CD4-positive, alpha-beta T cell treated with Interleukin-21 for 1 hour (primary cell): Measurements from ENCODE around the gene PRKCA.
"Not testable (repeated sequence)": the region's sequence is repeated elsewhere in the genome, so short reads cannot be mapped to it uniquely, and the experiment has no call there.

ENCODE experiments used
- DNase-seq: peaks from one replicate; pipeline ENCODE4 v3.0.0-alpha.2; 2020

PRKCA gene

GRCh38 chr17:66469890-66470289 is 167.5 kb downstream of the PRKCA start:
- DNase-seq = no peak

- no peak for DNase-seq
Measured at GRCh38 chr17:66472123-66472522, 169.7 kb downstream of the PRKCA start.

- DNase-seq = no peak
Measured at GRCh38 chr17:66474258-66474657, 171.8 kb downstream of the PRKCA start.

- DNase-seq = no peak
Measured at GRCh38 chr17:66474806-66475497, 172.5 kb downstream of the PRKCA start.

- no peak for DNase-seq
Measured at GRCh38 chr17:66476014-66476413, 173.6 kb downstream of the PRKCA start.

- DNase-seq = no peak
Measured at GRCh38 chr17:66477615-66478283, 175.3 kb downstream of the PRKCA start.

GRCh38 chr17:66479230-66479889 is 176.9 kb downstream of the PRKCA start:
- not testable (repeated sequence) for DNase-seq

GRCh38 chr17:66480243-66480642 is 177.8 kb downstream of the PRKCA start:
- DNase-seq = no peak

GRCh38 chr17:66480802-66481201 is 178.4 kb downstream of the PRKCA start:
- no peak for DNase-seq

GRCh38 chr17:66481271-66481670 is 178.9 kb downstream of the PRKCA start:
- no peak for DNase-seq

GRCh38 chr17:66483906-66484305 is 181.5 kb downstream of the PRKCA start:
- DNase-seq = no peak

- no peak for DNase-seq
Measured at GRCh38 chr17:66485309-66485947, 183.0 kb downstream of the PRKCA start.

- DNase-seq = no peak
Measured at GRCh38 chr17:66487121-66487520, 184.7 kb downstream of the PRKCA start.

GRCh38 chr17:66487981-66488468 is 185.6 kb downstream of the PRKCA start:
- DNase-seq = no peak

- DNase-seq = no peak
Measured at GRCh38 chr17:66488864-66489263, 186.5 kb downstream of the PRKCA start.

- not testable (repeated sequence) for DNase-seq
Measured at GRCh38 chr17:66489576-66489975, 187.2 kb downstream of the PRKCA start.

GRCh38 chr17:66491213-66491612 is 188.8 kb downstream of the PRKCA start:
- DNase-seq = no peak

- DNase-seq = no peak
Measured at GRCh38 chr17:66491665-66492064, 189.3 kb downstream of the PRKCA start.

GRCh38 chr17:66492080-66492479 is 189.7 kb downstream of the PRKCA start:
- DNase-seq = no peak

GRCh38 chr17:66492561-66493005 is 190.2 kb downstream of the PRKCA start:
- no peak for DNase-seq

- no peak for DNase-seq
Measured at GRCh38 chr17:66493283-66494019, 191.0 kb downstream of the PRKCA start.

GRCh38 chr17:66494023-66494803 is 191.8 kb downstream of the PRKCA start:
- no peak for DNase-seq
